ENCODE results near the gene SEC16A. TPM values are rescaled to one million over a fixed set of nuclear protein-coding genes. Genes with fewer than 3 reads are reported as not detected.

Gene SEC16A
- total RNA-seq, 1 donor from 2014 or later: 52.2 TPM

DNA sequence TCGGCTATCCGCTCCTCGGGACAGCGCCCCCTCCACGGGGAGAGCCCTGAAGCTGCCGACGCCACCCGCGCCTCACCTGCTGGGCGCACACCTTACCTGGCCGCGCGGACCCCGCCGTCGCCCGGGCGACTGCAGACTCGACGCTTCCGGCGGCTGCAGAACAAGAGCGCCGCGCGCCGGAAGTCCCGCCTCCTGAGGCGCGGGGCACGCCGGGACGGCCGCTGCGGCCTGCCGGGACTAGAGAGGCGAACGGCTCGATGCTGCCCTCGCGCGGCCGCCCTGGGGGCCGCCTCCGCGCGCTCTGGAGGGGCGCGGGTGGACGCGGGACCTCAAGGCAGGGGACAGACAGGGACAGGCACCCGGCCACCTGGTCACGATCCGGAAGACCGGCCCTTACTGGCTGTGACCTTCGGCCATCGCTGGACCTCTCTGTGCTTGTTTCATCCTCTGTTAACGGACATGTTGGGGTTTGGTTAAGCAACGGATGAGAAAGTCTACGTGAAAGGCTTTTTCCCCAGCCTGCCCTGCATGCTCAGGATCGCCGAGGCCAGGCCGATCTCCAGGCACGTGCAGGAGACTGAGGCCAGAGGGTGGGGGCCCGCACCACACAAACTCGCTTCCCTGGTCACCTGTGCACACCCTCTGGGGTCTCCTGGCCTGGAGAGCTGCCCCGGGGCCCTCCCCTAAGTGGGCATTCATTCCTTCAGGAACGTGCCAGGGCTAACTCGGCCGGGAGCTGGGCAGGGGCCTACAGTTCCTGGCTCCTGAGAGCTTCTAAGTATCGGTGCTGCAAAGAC, 82.6 kb downstream of the SEC16A start, which contains the start of gene SNAPC4:
Gene SNAPC4, minus strand, starts transcription at position 133 of the 797 bp plus-strand sequence. CDS start 1,742 bp downstream, outside the sequence.
- DNase-seq (ENCODE audit: low spot score) (peak; percentile 91), ATAC-seq (peak; percentile 88)
- intact Hi-C loops (cut with DNase I): no loop called here

DNA sequence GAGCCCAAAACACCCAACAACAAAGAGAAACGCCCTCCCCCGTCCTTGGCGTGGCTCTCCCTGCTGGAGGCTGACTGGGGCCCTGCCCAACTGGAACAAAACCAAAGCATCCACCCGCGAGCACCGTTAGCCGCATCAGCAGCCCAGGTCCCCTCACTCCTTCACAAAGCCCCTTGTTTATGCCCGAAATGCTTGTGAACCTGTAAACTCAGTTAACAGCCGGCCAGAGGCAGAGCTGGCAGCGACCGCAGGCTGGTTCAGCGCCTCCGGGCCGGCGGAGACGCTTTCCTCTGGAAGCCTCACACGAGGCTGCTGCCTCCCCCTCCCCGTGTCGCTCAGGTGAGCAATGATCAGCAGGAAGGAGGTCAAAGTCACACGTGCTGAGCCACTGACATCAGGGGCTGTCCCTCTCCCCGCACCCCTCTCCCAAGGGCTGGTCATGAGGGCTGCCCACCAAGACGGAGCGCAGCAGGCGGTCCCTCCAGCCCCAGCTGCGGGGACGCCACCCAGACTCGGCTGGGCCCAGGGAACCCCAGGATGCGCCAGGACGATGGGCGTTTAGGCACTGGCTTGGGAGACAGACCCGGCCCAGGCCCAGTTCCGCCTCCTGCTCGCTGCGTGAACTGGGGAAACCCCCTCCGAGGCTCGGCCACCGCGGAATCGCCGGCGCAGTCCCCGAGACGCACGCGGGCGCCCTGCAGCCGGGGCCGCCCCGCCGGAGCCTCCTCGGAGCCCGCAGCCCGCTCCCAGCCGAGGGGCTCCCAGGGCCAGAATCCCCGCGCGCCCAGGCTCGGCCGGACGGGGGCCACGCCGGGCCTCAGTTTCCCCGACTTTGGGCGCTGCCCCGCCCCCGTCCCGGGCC, 83.4 kb downstream of the SEC16A start:
- intact Hi-C loops (cut with DNase I): no loop called here
- no peak for DNase-seq (ENCODE audit: low spot score)
- ATAC-seq: peak; percentile 6

- no peak for DNase-seq (ENCODE audit: low spot score)
- no peak for ATAC-seq
- intact Hi-C loops (cut with DNase I): no loop called here
Measured at GRCh38 chr9:136398286-136398685, 84.6 kb downstream of the SEC16A start.

DNA sequence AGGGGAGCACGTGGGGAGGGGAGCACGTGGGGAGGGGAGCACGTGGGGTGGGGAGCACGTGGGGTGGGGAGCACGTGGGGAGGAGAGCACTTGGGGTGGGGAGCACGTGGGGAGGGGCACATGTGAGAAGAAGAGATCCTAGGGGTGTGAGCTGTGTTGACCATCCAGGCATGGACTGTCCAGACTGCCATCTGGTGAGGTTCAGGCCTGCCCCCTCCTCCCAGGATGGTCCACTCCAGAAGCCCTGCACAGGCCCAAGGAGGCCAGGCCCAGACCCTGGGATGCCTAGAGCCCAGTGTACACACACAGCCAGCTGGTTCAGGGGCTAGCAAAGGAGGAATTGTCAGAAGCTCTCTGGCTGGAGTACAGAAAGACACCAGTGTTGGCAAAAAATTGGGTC, 85.2 kb downstream of the SEC16A start:
- intact Hi-C loops (cut with DNase I): no loop called here
- DNase-seq (ENCODE audit: low spot score) (no peak), ATAC-seq (no peak)

DNA sequence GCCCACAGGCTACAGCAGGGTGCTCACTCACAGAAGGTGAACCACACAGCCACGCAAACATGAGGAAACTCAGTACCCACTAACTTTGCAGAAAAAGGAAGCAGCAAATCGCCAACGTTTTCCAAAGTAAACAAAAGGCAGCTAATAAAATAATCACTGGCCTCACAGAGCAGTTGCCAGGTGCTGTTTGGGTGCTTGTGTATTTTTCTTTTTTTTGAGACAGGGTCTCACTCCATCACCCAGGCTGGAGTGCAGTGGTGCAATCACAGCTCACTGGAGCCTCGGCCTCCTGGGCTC, 86.7 kb downstream of the SEC16A start:
- no peak for ATAC-seq
- no peak for DNase-seq (ENCODE audit: low spot score)
- intact Hi-C loops (cut with DNase I): no loop called here

DNA sequence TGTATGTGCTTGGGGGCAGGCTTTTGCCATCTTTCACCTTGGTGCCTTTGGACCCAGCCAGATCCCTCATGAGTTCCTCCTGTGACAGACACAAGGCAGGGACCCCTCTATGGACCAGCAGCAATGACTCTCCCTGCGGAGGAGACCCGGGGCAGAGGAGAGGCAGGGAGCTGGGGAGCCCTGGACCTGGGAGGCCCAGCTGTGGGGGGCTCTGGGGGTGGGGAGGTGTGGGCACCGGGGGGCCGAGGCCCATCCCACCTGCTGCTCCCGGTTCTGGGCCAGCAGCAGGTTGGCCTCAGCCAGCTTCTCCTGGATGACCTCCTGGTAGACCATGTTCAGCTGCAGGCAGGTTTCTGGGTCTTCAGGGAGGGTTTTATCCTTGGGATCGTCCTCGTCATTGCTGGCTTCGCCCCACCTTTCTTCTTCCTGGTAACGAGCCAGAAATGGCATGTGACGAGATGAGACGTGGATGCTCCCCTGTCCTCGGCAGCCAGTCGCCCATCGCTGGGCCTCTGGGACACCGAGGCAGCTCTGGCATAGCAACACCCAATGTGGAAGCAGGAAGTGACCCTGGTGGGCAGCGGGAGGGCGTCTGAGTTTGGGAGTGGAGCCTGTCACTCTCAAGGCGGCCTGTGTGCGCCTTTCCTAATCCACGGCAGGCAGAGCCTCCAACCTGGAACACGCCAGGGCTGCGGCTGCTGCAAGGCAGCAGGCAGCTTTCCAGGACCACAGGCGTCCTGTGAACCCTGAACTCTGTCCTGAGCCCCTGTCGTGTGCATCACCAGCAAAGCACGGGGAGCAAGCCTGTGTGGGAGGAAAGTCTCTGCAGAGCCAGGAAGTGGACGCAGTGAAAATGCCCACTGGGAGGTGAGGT, 87.3 kb downstream of the SEC16A start:
- no peak for ATAC-seq
- DNase-seq (ENCODE audit: low spot score): no peak
- intact Hi-C loops (cut with DNase I): no loop called here

DNA sequence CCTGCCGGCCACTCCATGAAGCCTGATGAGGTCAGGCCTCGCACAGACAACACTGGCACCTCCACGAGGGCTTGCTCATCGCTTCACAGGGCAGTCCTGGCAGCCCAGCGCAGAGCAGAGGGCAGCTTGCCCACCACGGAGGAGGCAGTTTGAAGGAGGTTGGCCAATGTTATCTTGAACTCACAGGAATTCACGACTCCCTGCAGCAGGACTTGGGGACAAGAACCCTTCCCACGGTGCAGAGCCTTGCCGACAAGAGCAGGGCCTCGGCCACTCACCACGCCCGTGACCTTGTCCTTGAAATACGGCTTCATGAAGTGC, 87.9 kb downstream of the SEC16A start:
- no peak for ATAC-seq
- intact Hi-C loops (cut with DNase I): no loop called here
- no peak for DNase-seq (ENCODE audit: low spot score)

- intact Hi-C loops (cut with DNase I): no loop called here
- DNase-seq (ENCODE audit: low spot score) (no peak), ATAC-seq (no peak)
Measured at GRCh38 chr9:136394312-136395019, 88.4 kb downstream of the SEC16A start.

DNA sequence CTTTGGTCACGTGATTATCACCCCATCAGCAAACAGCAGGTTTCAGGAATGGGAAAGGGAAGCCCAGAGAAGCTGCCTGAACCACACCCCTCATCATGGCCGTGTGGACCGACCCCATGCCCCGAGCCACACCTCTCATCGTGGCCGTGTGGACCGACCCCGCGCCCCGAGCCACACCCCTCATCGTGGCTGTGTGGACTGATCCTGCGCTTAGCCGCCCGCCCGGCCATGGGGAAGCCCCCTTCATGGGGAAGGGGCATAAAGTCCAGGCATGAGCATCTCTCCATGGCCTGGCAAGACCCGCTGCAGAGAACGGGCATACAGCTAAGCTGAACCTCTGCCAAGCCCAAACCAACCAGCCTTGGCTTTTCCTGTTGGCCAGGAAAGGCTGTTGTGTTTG, 89.3 kb downstream of the SEC16A start:
- no peak for ATAC-seq
- intact Hi-C loops (cut with DNase I): no loop called here

GRCh38 chr9:136392538-136393449, 90.0 kb downstream of the SEC16A start:
- intact Hi-C loops (cut with DNase I): no loop called here
- DNase-seq (ENCODE audit: low spot score) (no peak), ATAC-seq (peak; percentile 72)

More for the DNA sequence above, 89.3 kb downstream of the SEC16A start:
- no peak for DNase-seq (ENCODE audit: low spot score)

DNA sequence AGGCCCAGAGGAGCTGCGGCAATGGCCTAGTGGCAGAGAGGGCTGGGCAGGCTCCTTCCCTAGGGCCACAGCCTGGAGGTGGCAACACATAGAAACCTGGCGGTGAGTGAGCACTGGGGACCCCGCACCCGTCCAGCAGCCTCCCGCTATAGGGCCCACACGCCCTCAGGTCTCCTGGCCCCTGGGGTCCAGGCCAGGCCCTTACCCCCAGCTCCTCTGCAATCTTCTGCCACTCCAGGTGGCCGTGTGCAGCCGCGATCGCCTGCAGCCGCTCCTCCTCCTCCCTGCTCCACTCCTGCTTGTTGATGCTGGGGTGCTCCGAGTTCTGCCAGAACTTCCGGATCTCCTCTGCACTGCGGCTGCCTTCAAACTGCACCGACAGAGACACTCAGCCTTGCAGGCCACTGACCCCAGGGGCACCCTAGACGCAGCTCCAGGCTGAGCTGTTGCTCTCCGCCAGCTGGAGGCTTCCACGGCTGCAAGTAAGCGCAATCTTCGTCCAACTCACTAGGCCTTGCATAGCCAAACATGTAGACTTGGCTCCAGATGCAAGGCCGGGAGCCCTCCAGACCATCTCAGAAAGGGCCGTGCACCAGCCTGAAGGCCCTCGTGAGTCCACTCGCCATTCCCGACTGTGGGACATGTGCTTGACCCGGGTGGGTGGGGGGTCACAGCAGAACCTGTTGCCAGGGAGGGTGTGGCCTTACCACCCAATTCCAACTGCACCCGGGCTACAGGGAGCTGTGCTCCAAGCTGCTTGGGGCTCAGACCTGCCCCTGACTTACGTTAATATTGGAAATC, 90.9 kb downstream of the SEC16A start:
- ATAC-seq (peak; percentile 13), DNase-seq (ENCODE audit: low spot score) (no peak)
- intact Hi-C loops (cut with DNase I): no loop called here

Small RNA genes within 50 kb of the gene (microRNA-seq; reads per million reads assigned to microRNA genes)
- gene MIR4673: not detected

Other genes starting within 250 kb of the SEC16A start
- gene QSOX2, start 237.2 kb downstream of the SEC16A start, total RNA-seq: 7.5 TPM
- 0.13 TPM for gene CCDC187, start 178.9 kb downstream of the SEC16A start, total RNA-seq
- gene GPSM1, start 155.5 kb downstream of the SEC16A start, total RNA-seq: 43.7 TPM
- 24.6 TPM for gene DNLZ, start 119.3 kb downstream of the SEC16A start, total RNA-seq
- gene CARD9, start 109.4 kb downstream of the SEC16A start, total RNA-seq: 4.0 TPM
- gene SNAPC4, start 82.9 kb downstream of the SEC16A start, total RNA-seq: 9.9 TPM
- 39.7 TPM for gene ENTR1, start 72.4 kb downstream of the SEC16A start, total RNA-seq
- gene PMPCA, start 72.4 kb downstream of the SEC16A start, total RNA-seq: 38.9 TPM
- gene INPP5E, start 43.2 kb downstream of the SEC16A start, total RNA-seq: 18.0 TPM
- gene NOTCH1, start 63.0 kb upstream of the SEC16A start, total RNA-seq: 84.2 TPM
- 242 TPM for gene EGFL7, start 179.9 kb upstream of the SEC16A start, total RNA-seq
- gene AGPAT2, start 204.4 kb upstream of the SEC16A start, total RNA-seq: 33.9 TPM
- 11.6 TPM for gene DIPK1B, start 229.5 kb upstream of the SEC16A start, total RNA-seq